A549 (cell line): ENCODE measurements around the gene REM2. TPM values are rescaled to one million over a fixed set of nuclear protein-coding genes. Genes with fewer than 3 reads are reported as not detected.

Experiments used
- ATAC-seq, 2 experiments: fragments of 200-7000 bp in 1 of 2; fragments of >200 bp in 1 of 2; cut with Nextera tagmentation in 1 of 2; cut with Tn5 transposase in 1 of 2; 3 replicates each; pipeline versions ENCODE4 v1.8.0 to v1.9.1; 2018 to 2020; ENCODE audit warnings: mild to moderate bottlenecking in 1 of 2, moderate library complexity in 1 of 2
- CTCF ChIA-PET: fragments of 300-600 bp; sonication (Branson Sonifier 250); formaldehyde crosslinking; extraction: SDS; loops from one replicate; lab custom pipeline; 2021; ENCODE audit warnings: antibody characterized with exemption, inconsistent platforms; lab: Yijun Ruan, JAX
- POLR2A ChIA-PET: fragments of 350-600 bp; formaldehyde crosslinking; extraction: SDS; loops from one replicate; lab custom pipeline; 2021; ENCODE audit warnings: antibody characterized with exemption, inconsistent platforms; lab: Yijun Ruan, JAX
- DNase-seq, 2 experiments: peaks; one replicate each; pipeline versions ENCODE4 v3.0.0 to v3.0.0-alpha.2; 2011 to 2016; ENCODE audit warnings: low read depth in 1 of 2, low spot score in 1 of 2
- FAIRE-seq: peaks from 2 replicates; lab custom pipeline; 2011; peaks lifted over from hg19 to GRCh38; lab: Jason Lieb, UNC
- H3K27ac ChIP-seq, 2 experiments: fragments of >200 bp; sonication (Bioruptor Twin); formaldehyde crosslinking; 3 replicates each; pipeline ENCODE4 v1.5.1; 2016 to 2017
- H3K4me1 ChIP-seq: fragments of >200 bp; sonication (Bioruptor Twin); formaldehyde crosslinking; 3 replicates; pipeline ENCODE4 v1.6.1; 2016
- H3K4me2 ChIP-seq: fragments of >200 bp; sonication (Bioruptor Twin); formaldehyde crosslinking; 3 replicates; pipeline ENCODE4 v1.6.1; 2016
- H3K4me3 ChIP-seq: fragments of >200 bp; sonication (Bioruptor Twin); formaldehyde crosslinking; 3 replicates; pipeline ENCODE4 v1.5.1; 2016
- H3K9me3 ChIP-seq: fragments of >200 bp; sonication (Bioruptor Twin); formaldehyde crosslinking; 3 replicates; pipeline ENCODE4 v1.6.1; 2016
- BHLHE40 ChIP-seq: IDR thresholded peaks from 2 replicates; pipeline ENCODE4 v1.6.1; 2012; ENCODE audit warnings: low read depth, low read length, inconsistent platforms
- CBX2 ChIP-seq: fragments of 200-600 bp; sonication (generic); IDR thresholded peaks from 2 replicates; pipeline ENCODE4 v1.6.1; 2016; ENCODE audit warnings: low read depth, mild to moderate bottlenecking, borderline replicate concordance
- CBX8 ChIP-seq: fragments of 200-600 bp; sonication (generic); IDR thresholded peaks from 2 replicates; pipeline ENCODE4 v1.6.1; 2016
- CEBPB ChIP-seq, 2 experiments: fragments of >200 bp in 1 of 2; sonication (Bioruptor Twin) in 1 of 2; formaldehyde crosslinking in 1 of 2; IDR thresholded peaks; 2 replicates each; pipeline ENCODE4 v1.6.1; 2012 to 2016
- CHD2 ChIP-seq: fragments of 150-350 bp; IDR thresholded peaks from 2 replicates; pipeline ENCODE4 v1.6.1; 2014; ENCODE audit warnings: low read length; ENCODE audit not compliant: partially characterized antibody
- EHMT2 ChIP-seq: fragments of 200-600 bp; sonication (generic); IDR thresholded peaks from 2 replicates; pipeline ENCODE4 v1.6.1; 2016; ENCODE audit warnings: antibody characterized with exemption, low read depth, mild to moderate bottlenecking, moderate library complexity
- EP300 ChIP-seq, 2 experiments: fragments of >200 bp; sonication (Bioruptor Twin); formaldehyde crosslinking; IDR thresholded peaks; 2 replicates in 1 of 2; 3 replicates in 1 of 2; pipeline ENCODE4 v1.6.1; 2016 to 2017
- ESRRA ChIP-seq: fragments of 150-350 bp; IDR thresholded peaks from 2 replicates; pipeline ENCODE4 v1.6.1; 2014; ENCODE audit warnings: mild to moderate bottlenecking, low read length, borderline replicate concordance
- FOSB ChIP-seq: fragments of 250-450 bp; sonication (Bioruptor Pico); IDR thresholded peaks from 2 replicates; pipeline ENCODE4 v1.5.0; 2020; ENCODE audit warnings: mild to moderate bottlenecking, moderate library complexity
- FOSL2 ChIP-seq, 2 experiments: fragments of 450-650 bp in 1 of 2; fragments of >200 bp in 1 of 2; sonication (Bioruptor Twin) in 1 of 2; formaldehyde crosslinking; IDR thresholded peaks; 2 replicates each; pipeline versions ENCODE4 v1.5.0 to v1.6.1; 2016 to 2020; ENCODE audit warnings: mild to moderate bottlenecking in 1 of 2, moderate library complexity in 1 of 2
- FOXS1 ChIP-seq: fragments of 250-450 bp; sonication (Bioruptor Pico); IDR thresholded peaks from 2 replicates; pipeline ENCODE4 v1.5.0; 2020; ENCODE audit warnings: mild to moderate bottlenecking, moderate library complexity
- GATA3 ChIP-seq: IDR thresholded peaks from 2 replicates; pipeline ENCODE4 v1.6.1; 2012; ENCODE audit warnings: borderline replicate concordance
- HOXA7 ChIP-seq: fragments of 250-450 bp; sonication (Bioruptor Pico); IDR thresholded peaks from 2 replicates; pipeline ENCODE4 v1.5.0; 2020; ENCODE audit warnings: mild to moderate bottlenecking, moderate library complexity
- HOXB13 ChIP-seq: fragments of 250-450 bp; sonication (Bioruptor Pico); IDR thresholded peaks from 2 replicates; pipeline ENCODE4 v1.5.0; 2020; ENCODE audit warnings: low read depth, mild to moderate bottlenecking, moderate library complexity
- JUNB ChIP-seq: fragments of >200 bp; sonication (Bioruptor Twin); formaldehyde crosslinking; IDR thresholded peaks from 2 replicates; pipeline ENCODE4 v1.6.1; 2016
- KDM1A ChIP-seq: fragments of 200-600 bp; sonication (generic); IDR thresholded peaks from 2 replicates; pipeline ENCODE4 v1.6.1; 2016; ENCODE audit warnings: low read depth, mild to moderate bottlenecking
- KDM5A ChIP-seq: fragments of 200-600 bp; sonication (generic); IDR thresholded peaks from 2 replicates; pipeline ENCODE4 v1.6.1; 2016; ENCODE audit warnings: antibody characterized with exemption, mild to moderate bottlenecking
- MAFK ChIP-seq: fragments of 450-650 bp; IDR thresholded peaks from 2 replicates; pipeline ENCODE4 v1.6.1; 2014; ENCODE audit not compliant: partially characterized antibody
- MAZ ChIP-seq: fragments of 150-350 bp; IDR thresholded peaks from 2 replicates; pipeline ENCODE4 v1.6.1; 2014; ENCODE audit warnings: antibody characterized with exemption, low read depth, low read length, borderline replicate concordance
- MYC ChIP-seq: IDR thresholded peaks from 2 replicates; pipeline ENCODE4 v1.6.1; 2012; ENCODE audit warnings: mild to moderate bottlenecking, inconsistent platforms, low read length, improper control_type of control experiment, borderline replicate concordance
- NFE2L2 ChIP-seq: fragments of 150-350 bp; conservative IDR thresholded peaks from 2 replicates; pipeline ENCODE4 v1.6.1; 2014; ENCODE audit warnings: low read length
- NR3C1 ChIP-seq: fragments of >200 bp; sonication (Bioruptor Twin); formaldehyde crosslinking; IDR thresholded peaks from 3 replicates; pipeline ENCODE4 v1.6.1; 2017
- POLR2AphosphoS2 ChIP-seq: conservative IDR thresholded peaks from 2 replicates; pipeline ENCODE4 v1.6.1; 2012; ENCODE audit warnings: low read length, improper control_type of control experiment, inconsistent platforms
- RARB ChIP-seq: fragments of 250-450 bp; sonication (Bioruptor Pico); IDR thresholded peaks from 2 replicates; pipeline ENCODE4 v1.8.0; 2021; ENCODE audit warnings: mild to moderate bottlenecking, moderate library complexity
- RCOR1 ChIP-seq: fragments of 150-350 bp; IDR thresholded peaks from 2 replicates; pipeline ENCODE4 v1.6.1; 2014; ENCODE audit warnings: antibody characterized with exemption, low read length, low read depth
- SREBF2 ChIP-seq: fragments of 450-650 bp; IDR thresholded peaks from 2 replicates; pipeline ENCODE4 v1.6.1; 2014; ENCODE audit warnings: mild to moderate bottlenecking, moderate library complexity
- TFCP2L1 ChIP-seq: fragments of 250-450 bp; sonication (Bioruptor Pico); IDR thresholded peaks from 2 replicates; pipeline ENCODE4 v1.5.0; 2021; ENCODE audit warnings: mild to moderate bottlenecking
- TP53 ChIP-seq: fragments of 250-450 bp; sonication (Bioruptor Pico); IDR thresholded peaks from 2 replicates; pipeline ENCODE4 v1.5.0; 2021; ENCODE audit warnings: mild to moderate bottlenecking, moderate library complexity
- ZC3H11A ChIP-seq: fragments of 450-650 bp; IDR thresholded peaks from 2 replicates; pipeline ENCODE4 v1.6.1; 2014; ENCODE audit warnings: antibody characterized with exemption, mild to moderate bottlenecking
- ZNF302 ChIP-seq: fragments of 250-450 bp; sonication (Bioruptor Pico); IDR thresholded peaks from 2 replicates; pipeline ENCODE4 v1.9.0; 2021; ENCODE audit warnings: inconsistent platforms, mild to moderate bottlenecking, moderate library complexity
- WGBS: methylation state at CpG from one replicate; pipeline ENCODE4 v1.1.6; 2017; ENCODE audit errors: missing lambda C conversion rate; 5-methylcytosine and 5-hydroxymethylcytosine counted together
- polyA plus RNA-seq, 4 experiments: library from polyadenylated mRNA; depleted of rRNA in 3 of 4; stranded (reverse); fragments of >200 nt; fragmentation: RNase III in 1 of 4; extraction: RNeasy Plus Mini Kit Qiagen cat#74134 plus additional on column Dnase treatment in 1 of 4; gene quantifications; 2 replicates in 3 of 4; 3 replicates in 1 of 4; pipeline ENCODE4 v1.2.3, GENCODE V29; 2011 to 2017
- TF ChIP-seq, protein P1 (sequence below): fragments of 250-450 bp; sonication (Bioruptor Pico); IDR thresholded peaks from 2 replicates; pipeline ENCODE4 v1.5.0; 2021; ENCODE audit warnings: mild to moderate bottlenecking, moderate library complexity, borderline replicate concordance
- TF ChIP-seq, protein P2 (sequence below): fragments of >200 bp; sonication (Bioruptor Twin); formaldehyde crosslinking; IDR thresholded peaks from 3 replicates; pipeline ENCODE4 v1.6.1; 2016
- TF ChIP-seq, protein P3 (sequence below): fragments of >200 bp; sonication (Bioruptor Twin); formaldehyde crosslinking; IDR thresholded peaks from 2 replicates; pipeline ENCODE4 v1.6.1; 2016
- TF ChIP-seq, protein P4 (sequence below): IDR thresholded peaks from 2 replicates; pipeline ENCODE4 v1.6.1; 2012
- TF ChIP-seq, protein P5 (sequence below): IDR thresholded peaks from 2 replicates; pipeline ENCODE4 v1.6.1; 2012; ENCODE audit warnings: low read depth, borderline replicate concordance
- TF ChIP-seq, protein P6 (sequence below): fragments of 450-650 bp; IDR thresholded peaks from 2 replicates; pipeline ENCODE4 v1.6.1; 2014; ENCODE audit warnings: antibody characterized with exemption
- TF ChIP-seq, protein P7 (sequence below): fragments of 250-450 bp; sonication (Bioruptor Pico); IDR thresholded peaks from 2 replicates; pipeline ENCODE4 v1.5.0; 2020; ENCODE audit warnings: low read depth, mild to moderate bottlenecking, moderate library complexity

REM2 gene
- polyA plus RNA-seq, 2 of the 4 experiments (the other 2 are of a cell fraction) = 0.23 to 0.31 TPM

DNA sequence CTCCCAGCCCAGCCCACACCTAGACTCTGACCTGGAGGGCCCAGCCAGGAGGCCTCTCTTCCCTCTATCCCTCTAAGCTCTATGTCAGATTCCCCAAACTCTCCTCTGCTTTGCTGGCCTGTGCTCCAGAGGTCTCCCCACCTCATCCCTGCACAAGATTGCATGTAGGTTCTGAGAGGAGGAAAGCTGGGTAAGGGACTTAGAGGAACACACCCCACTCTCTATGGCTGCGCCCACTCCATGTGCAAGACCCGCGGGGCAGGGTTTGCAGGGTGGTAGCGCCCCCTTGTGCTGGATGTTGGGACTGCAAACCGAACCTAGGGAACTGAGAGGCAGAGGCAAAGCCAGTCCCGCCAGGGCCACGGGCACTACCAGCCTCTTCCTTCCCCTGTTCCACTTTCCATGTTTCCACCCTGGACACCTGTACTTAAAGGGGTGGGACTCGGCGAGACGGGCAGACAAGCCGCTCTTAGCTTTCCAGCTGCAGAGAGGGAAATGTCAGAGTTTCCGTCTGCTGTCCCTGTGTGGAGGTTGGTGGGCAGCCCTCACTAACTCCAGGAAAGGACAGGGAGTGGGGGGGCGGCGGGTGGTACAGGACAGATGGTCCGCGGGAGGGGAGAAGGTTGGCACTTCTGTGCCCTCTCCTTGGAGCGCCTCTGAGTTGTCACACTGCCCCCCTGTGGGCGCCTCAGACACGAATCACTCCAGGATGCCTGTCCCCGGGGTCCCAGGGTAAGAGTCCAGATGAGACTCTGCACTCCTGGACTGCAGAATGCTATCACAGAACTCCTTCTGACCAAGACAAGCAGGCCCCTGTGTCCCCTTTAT lies 29.9 kb upstream of the REM2 start:
- FAIRE-seq (no peak), DNase-seq (peak; percentile 70 to 82), ATAC-seq (peak; percentile 91 to 96)
- peak overlapping the region; percentile 91 to 98 for H3K27ac ChIP-seq
- ChIA-PET CTCF (interaction anchor here (0.5 to 9.9 kb wide), 78 partner anchors 13 to 1833 kb away, joined by 3 to 259 read pairs (median 5); partner anchors contain the start of genes DAD1, LRP10, MMP14 and MRPL52), POLR2A (interaction anchor here (0.5 to 1.1 kb wide), 2 partner anchors 29 to 30 kb away, joined by 3 to 8 read pairs; no protein-coding TSS in a partner anchor)
- peak overlapping the region; percentile 98 for H3K4me2 ChIP-seq
- peaks cover 4% of the 10 kb centered on the region; the same call in 2 of the 3 replicates for H3K4me1 ChIP-seq
- WGBS = 2% methylated on average over 16 of the region's 20 CpGs
- H3K4me3 ChIP-seq = peak overlapping the region; percentile 57
- no peaks in the 10 kb centered on the region for H3K9me3 ChIP-seq
- TF ChIP-seq FOSL2 (IDR thresholded peaks at IDR 0.05) = no peak
- TF ChIP-seq FOSL2 (CRISPR knock-in tag; IDR thresholded peaks at IDR 0.05) = no peak
- TF ChIP-seq POLR2AphosphoS2 = no peak
- TF ChIP-seq NFE2L2 = no peak
- no peak for TF ChIP-seq RARB (CRISPR knock-in tag)
- TF ChIP-seq, protein P1, sequence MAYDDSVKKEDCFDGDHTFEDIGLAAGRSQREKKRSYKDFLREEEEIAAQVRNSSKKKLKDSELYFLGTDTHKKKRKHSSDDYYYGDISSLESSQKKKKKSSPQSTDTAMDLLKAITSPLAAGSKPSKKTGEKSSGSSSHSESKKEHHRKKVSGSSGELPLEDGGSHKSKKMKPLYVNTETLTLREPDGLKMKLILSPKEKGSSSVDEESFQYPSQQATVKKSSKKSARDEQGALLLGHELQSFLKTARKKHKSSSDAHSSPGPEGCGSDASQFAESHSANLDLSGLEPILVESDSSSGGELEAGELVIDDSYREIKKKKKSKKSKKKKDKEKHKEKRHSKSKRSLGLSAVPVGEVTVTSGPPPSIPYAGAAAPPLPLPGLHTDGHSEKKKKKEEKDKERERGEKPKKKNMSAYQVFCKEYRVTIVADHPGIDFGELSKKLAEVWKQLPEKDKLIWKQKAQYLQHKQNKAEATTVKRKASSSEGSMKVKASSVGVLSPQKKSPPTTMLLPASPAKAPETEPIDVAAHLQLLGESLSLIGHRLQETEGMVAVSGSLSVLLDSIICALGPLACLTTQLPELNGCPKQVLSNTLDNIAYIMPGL (CRISPR knock-in tag) = no peak
- TF ChIP-seq JUNB = no peak
- no peak for TF ChIP-seq ZC3H11A
- TF ChIP-seq SREBF2 = no peak
- no peak for TF ChIP-seq KDM1A
- no peak for TF ChIP-seq BHLHE40
- TF ChIP-seq ESRRA = no peak
- TF ChIP-seq, protein P2, sequence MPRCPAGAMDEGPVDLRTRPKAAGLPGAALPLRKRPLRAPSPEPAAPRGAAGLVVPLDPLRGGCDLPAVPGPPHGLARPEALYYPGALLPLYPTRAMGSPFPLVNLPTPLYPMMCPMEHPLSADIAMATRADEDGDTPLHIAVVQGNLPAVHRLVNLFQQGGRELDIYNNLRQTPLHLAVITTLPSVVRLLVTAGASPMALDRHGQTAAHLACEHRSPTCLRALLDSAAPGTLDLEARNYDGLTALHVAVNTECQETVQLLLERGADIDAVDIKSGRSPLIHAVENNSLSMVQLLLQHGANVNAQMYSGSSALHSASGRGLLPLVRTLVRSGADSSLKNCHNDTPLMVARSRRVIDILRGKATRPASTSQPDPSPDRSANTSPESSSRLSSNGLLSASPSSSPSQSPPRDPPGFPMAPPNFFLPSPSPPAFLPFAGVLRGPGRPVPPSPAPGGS = no peak
- TF ChIP-seq, protein P3, sequence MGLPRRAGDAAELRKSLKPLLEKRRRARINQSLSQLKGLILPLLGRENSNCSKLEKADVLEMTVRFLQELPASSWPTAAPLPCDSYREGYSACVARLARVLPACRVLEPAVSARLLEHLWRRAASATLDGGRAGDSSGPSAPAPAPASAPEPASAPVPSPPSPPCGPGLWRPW = no peak
- no peak for TF ChIP-seq TFCP2L1 (CRISPR knock-in tag)
- no peak for TF ChIP-seq CBX8
- TF ChIP-seq, protein P4, sequence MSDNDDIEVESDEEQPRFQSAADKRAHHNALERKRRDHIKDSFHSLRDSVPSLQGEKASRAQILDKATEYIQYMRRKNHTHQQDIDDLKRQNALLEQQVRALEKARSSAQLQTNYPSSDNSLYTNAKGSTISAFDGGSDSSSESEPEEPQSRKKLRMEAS = peak; percentile 66
- TF ChIP-seq HOXA7 (CRISPR knock-in tag) = no peak
- no peak for TF ChIP-seq TP53 (CRISPR knock-in tag)
- TF ChIP-seq FOXS1 (CRISPR knock-in tag) = no peak
- TF ChIP-seq EHMT2 = no peak
- no peak for TF ChIP-seq EP300 (IDR thresholded peaks at IDR 0.05)
- no peak for TF ChIP-seq HOXB13
- no peak for TF ChIP-seq CHD2
- no peak for TF ChIP-seq MAZ
- TF ChIP-seq RCOR1 = no peak
- TF ChIP-seq, protein P5, sequence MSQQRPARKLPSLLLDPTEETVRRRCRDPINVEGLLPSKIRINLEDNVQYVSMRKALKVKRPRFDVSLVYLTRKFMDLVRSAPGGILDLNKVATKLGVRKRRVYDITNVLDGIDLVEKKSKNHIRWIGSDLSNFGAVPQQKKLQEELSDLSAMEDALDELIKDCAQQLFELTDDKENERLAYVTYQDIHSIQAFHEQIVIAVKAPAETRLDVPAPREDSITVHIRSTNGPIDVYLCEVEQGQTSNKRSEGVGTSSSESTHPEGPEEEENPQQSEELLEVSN = no peak
- TF ChIP-seq, protein P6, sequence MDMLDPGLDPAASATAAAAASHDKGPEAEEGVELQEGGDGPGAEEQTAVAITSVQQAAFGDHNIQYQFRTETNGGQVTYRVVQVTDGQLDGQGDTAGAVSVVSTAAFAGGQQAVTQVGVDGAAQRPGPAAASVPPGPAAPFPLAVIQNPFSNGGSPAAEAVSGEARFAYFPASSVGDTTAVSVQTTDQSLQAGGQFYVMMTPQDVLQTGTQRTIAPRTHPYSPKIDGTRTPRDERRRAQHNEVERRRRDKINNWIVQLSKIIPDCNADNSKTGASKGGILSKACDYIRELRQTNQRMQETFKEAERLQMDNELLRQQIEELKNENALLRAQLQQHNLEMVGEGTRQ = no peak
- TF ChIP-seq GATA3 = no peak
- peak; percentile 56; the same call in 1 of the 2 replicates for TF ChIP-seq MYC
- peak; percentile 60; the same call in 1 of the 2 replicates for TF ChIP-seq KDM5A
- no peak for TF ChIP-seq CEBPB (IDR thresholded peaks at IDR 0.05)
- TF ChIP-seq MAFK = no peak
- TF ChIP-seq, protein P7, sequence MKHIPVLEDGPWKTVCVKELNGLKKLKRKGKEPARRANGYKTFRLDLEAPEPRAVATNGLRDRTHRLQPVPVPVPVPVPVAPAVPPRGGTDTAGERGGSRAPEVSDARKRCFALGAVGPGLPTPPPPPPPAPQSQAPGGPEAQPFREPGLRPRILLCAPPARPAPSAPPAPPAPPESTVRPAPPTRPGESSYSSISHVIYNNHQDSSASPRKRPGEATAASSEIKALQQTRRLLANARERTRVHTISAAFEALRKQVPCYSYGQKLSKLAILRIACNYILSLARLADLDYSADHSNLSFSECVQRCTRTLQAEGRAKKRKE (CRISPR knock-in tag) = no peak
- TF ChIP-seq FOSB (CRISPR knock-in tag) = no peak
- TF ChIP-seq CBX2 = no peak
- no peak for TF ChIP-seq ZNF302 (CRISPR knock-in tag)
- TF ChIP-seq NR3C1 = no peak
